ENCODE measurements around the gene NOTCH3.
A peak's percentile ranks its signal among the peaks of the same experiment; 100 is the strongest.

The NOTCH3 gene

GRCh38 chr19:15200553-15201364, at the start of gene NOTCH3:
Gene NOTCH3, minus strand, starts transcription at chr19:15200995. Its CDS starts 90 bp downstream, at chr19:15200905.
- no peak for DNase-seq (ENCODE audit: low read depth, low spot score)

GRCh38 chr19:15250640-15250993, 49.8 kb upstream of the NOTCH3 start:
- no peak for DNase-seq (ENCODE audit: low read depth, low spot score)

GRCh38 chr19:15249972-15250639, 49.3 kb upstream of the NOTCH3 start:
- DNase-seq (ENCODE audit: low read depth, low spot score) = peak; percentile 87

GRCh38 chr19:15249528-15249874, 48.7 kb upstream of the NOTCH3 start:
- no peak for DNase-seq (ENCODE audit: low read depth, low spot score)

GRCh38 chr19:15248648-15249527, 48.1 kb upstream of the NOTCH3 start:
- DNase-seq (ENCODE audit: low read depth, low spot score) = peak; percentile 74

GRCh38 chr19:15248106-15248505, 47.3 kb upstream of the NOTCH3 start:
- no peak for DNase-seq (ENCODE audit: low read depth, low spot score)

GRCh38 chr19:15247107-15248014, 46.6 kb upstream of the NOTCH3 start:
- peak; percentile 61 for DNase-seq (ENCODE audit: low read depth, low spot score)

GRCh38 chr19:15246198-15246481, 45.3 kb upstream of the NOTCH3 start:
- no peak for DNase-seq (ENCODE audit: low read depth, low spot score)

GRCh38 chr19:15245370-15246197, 44.8 kb upstream of the NOTCH3 start:
- no peak for DNase-seq (ENCODE audit: low read depth, low spot score)

GRCh38 chr19:15244808-15245207, 44.0 kb upstream of the NOTCH3 start:
- no peak for DNase-seq (ENCODE audit: low read depth, low spot score)

GRCh38 chr19:15244106-15244803, 43.5 kb upstream of the NOTCH3 start:
- DNase-seq (ENCODE audit: low read depth, low spot score) = no peak

GRCh38 chr19:15243236-15243957, 42.6 kb upstream of the NOTCH3 start:
- no peak for DNase-seq (ENCODE audit: low read depth, low spot score)

GRCh38 chr19:15241259-15241910, 40.6 kb upstream of the NOTCH3 start:
- no peak for DNase-seq (ENCODE audit: low read depth, low spot score)

GRCh38 chr19:15240515-15240914, 39.7 kb upstream of the NOTCH3 start:
- DNase-seq (ENCODE audit: low read depth, low spot score) = no peak

GRCh38 chr19:15239337-15239949, 38.6 kb upstream of the NOTCH3 start:
- DNase-seq (ENCODE audit: low read depth, low spot score) = no peak

- DNase-seq (ENCODE audit: low read depth, low spot score) = no peak
These were observed 37.9 kb upstream of the NOTCH3 start for GRCh38 chr19:15238639-15239155.

- DNase-seq (ENCODE audit: low read depth, low spot score) = no peak
These were observed 37.2 kb upstream of the NOTCH3 start for GRCh38 chr19:15237759-15238638.
